Cerebellar nuclear complex (tissue), 1 donor: ENCODE results near the gene REELD1.

Experiments used
- DNase-seq, 2 experiments: peaks; one replicate each; lab custom pipeline; 2025; lab: John Stamatoyannopoulos, UW

REELD1 gene

DNA sequence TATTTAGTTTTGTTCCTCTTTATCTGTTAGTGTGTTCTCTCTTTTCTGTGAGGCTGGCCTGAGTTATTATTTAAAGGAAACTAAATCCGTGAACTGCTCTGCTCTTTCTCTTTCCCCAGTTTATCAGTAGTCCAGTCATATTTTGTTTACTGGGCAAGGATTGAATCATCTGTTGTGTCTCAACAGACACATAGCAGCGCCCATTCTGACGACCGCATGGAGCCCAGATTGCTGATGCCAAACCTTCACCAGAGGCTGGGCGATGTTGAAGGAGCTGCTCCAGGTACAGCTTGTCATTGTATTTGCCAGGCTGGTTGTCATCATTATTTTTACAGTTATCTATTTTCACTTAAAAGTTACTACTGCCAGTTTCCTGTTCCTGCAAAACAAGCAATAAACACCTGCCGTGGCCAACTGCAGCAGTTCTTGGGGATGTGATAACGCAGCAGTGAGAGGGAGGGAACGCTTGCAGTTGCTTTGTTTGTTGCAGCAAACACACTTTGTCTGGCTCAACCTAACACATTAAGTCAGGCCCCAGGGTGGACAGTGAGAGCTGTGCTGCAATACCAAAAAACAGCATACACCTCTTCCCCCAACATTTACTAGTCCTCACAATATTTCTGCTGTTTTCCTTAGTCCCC is 10.1 kb downstream of the REELD1 start:
- DNase-seq, result no peak

DNA sequence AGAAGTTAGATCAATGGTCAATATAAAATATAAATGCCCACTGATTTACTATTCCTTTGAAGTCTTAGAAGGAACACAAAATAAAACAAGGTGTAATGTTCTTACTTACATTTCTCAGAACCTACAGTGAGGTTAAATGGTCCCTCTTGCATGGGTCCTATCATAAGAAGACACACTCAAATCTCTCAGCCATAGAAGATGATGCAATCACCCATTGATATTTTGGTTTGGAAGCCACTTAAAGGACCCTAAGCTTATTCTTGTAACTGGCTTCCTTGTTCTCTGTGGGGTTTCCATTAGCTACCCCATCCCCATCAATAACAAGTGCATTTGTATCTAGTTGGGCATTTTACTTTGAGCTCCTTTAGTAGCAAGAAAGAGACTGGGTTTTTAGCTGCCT is 15.1 kb downstream of the REELD1 start:
- DNase-seq, result no peak

DNA sequence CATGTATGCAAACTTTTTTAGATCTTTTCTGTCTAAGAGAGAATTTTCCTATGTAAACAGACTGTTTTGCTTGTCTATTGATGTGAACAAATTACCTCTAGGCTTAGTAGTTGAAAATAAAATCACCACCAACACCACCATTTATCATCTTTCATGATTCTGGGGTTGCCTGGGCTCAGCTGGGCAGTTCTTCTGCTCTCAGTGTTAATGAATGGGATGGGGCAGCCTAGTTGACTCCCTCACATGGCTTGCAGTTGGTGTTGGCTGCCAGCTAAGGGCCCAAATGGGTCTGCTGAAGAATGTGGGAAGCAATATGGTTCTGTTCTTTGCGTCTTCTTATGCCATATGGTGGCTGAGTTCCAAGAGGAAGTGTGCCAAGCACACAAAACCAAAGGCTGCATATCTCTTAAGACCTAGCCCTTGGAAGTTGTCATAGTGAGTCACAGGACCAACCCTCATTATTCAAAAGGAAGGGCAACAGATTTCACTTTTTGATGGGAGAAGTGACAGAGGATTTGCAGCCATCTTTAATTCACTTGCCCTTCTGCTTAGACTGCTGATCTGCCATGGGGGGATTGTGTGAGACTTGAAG is 17.9 kb downstream of the REELD1 start:
- DNase-seq, result no peak

DNA sequence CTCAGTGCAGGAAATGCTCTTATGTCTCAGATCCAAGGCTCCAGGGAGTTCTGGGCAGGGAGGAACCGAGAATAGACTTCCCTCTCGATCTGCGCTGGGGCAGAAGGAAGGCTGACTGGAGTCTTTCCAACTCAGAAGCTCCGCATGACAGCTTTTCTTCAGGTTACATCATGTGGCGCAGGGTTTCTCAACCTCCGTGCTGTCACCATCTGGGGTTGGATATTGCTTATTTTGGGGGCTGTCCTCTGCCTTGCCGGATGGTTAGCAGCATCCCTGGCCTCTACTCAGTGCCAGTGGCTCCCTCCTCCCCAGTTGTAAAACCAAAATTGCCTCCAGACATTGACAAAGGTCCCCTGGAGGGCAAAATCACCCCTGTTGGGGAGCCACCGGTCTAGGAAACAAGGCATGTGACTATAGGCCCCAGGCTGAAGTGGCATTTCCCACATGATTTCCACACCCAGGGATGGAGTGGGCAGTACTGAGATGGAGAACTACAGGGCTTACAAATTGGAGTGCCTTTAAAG is 21.4 kb downstream of the REELD1 start:
- no peak for DNase-seq

DNA sequence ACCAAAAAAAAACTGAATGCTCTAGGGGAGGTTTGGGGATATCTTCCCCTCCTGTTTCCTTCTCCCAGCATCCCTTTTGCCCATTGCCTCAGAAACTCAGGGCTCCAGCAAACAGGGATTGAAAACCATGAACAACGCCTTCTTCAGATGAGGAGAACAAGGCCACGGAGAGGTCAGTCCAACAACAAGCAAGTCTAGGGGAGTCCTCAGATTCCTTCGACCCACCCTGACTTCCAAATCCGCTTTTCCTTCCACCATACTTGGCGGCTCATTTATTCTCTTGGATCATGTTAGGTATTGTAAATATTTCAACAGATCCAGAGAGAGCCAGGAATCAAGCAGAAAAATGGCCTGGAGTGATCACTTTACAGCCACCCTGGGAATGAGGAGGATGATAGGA is 21.9 kb downstream of the REELD1 start:
- no peak for DNase-seq

DNA sequence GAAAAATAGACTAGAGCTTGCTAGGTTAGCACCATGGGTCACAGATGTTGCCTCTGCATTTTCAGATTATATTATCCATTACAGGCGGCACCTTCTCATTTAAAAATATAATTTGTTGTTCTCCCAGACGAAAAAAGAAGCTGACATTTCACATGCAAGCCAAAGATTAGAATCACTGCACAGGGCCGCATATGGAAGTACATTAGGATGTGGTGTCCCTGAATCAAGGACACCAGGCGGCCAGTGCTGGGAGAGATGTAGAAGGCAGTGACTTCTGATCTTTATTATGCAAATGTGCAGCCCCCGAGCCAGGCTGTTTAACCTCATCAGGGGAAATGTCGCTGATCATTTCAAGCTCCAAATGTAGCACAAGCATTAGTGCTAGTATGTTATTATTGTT is 22.8 kb downstream of the REELD1 start:
- DNase-seq, result no peak

DNA sequence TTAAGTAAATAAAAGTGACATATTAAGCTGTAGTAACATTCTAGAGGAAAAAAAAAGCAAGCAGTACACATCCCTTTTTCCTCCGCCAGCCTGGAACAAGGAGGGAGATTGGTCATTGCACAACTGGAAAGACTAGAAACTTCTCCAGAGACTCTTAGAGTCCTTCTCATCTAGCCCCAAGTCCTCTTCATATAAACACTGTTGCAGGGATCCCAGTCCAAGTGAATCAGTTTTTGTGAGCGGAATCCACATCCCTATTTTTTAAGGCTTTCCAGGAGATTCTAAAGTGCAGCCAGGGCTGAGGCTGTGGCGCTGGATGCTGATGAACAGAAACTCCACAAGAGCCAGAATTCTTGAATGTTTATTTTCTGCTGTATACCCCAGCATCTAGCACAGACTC is 23.8 kb downstream of the REELD1 start:
- DNase-seq, result no peak

GRCh38 chr4:146243141-146243882 is 29.0 kb downstream of the REELD1 start:
- DNase-seq, result no peak

GRCh38 chr4:146243883-146244277 is 29.5 kb downstream of the REELD1 start:
- no peak for DNase-seq

GRCh38 chr4:146244496-146244895 is 30.2 kb downstream of the REELD1 start:
- no peak for DNase-seq

GRCh38 chr4:146245246-146245645 is 30.9 kb downstream of the REELD1 start:
- no peak for DNase-seq

DNA sequence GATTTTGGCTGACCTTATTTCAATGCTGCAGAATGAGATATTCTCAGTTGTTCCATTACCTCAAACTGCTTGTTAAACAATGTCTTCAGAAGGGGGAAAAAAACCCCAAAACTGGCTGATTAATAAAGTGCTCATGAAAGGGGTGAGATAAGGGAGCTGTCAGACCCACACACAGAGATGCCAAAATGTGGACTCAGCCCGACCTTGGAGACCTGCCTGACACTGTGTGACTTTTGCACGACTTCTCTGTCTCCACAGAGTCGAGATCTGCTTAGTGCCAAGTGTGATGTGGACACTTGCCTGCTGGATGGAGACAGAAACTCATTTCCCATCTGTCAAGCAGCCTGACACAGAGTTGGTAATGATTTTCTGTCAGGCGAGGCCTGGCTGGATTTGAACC is 31.5 kb downstream of the REELD1 start:
- no peak for DNase-seq

DNA sequence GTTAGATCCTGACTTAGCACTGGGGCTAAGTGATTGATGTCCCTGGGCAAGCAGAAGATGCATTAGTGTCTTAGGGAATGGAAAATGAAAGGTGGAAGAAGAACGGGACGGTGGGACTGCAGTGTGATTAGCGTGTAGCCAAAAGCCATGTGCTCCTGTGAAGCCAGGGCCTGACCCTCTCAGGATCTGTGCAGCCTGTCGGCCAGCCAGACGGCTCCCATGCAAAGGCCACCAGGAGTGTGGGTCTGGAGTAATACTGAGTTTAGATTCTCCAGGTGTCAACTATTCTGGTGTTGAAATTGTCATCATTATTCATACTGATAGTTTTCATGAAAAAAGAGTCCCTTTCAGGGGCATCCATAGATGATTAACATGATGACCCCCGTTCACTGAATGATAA is 32.0 kb downstream of the REELD1 start:
- DNase-seq, result no peak

- DNase-seq, result no peak
These were observed 33.0 kb downstream of the REELD1 start for GRCh38 chr4:146247356-146247755.

- no peak for DNase-seq
These were observed 38.8 kb downstream of the REELD1 start for GRCh38 chr4:146252969-146253611.

GRCh38 chr4:146255463-146255862 is 41.1 kb downstream of the REELD1 start:
- no peak for DNase-seq

- DNase-seq, result no peak
These were observed 41.5 kb downstream of the REELD1 start for GRCh38 chr4:146255874-146256273.

DNA sequence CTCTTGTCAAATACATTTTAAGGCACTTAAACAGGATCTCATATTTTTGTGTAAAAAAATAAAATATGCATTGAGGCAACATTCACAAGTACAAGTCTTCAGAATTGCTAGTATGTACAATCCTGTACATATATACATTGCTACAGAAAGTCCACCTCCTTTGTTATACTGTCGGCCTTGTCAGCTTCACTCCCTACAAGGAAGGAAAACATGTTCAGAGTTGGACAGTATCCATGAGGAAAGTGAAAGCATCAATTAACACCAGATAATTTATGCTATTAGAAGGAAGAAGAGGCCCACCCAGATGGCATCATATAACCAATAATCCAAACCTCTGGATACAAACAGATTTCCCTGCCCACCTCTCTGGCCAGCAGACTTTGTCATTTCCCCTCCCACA is 42.0 kb downstream of the REELD1 start:
- no peak for DNase-seq

GRCh38 chr4:146257511-146257910 is 43.2 kb downstream of the REELD1 start:
- DNase-seq, result no peak

GRCh38 chr4:146260521-146260920 is 46.2 kb downstream of the REELD1 start:
- DNase-seq, result no peak

- no peak for DNase-seq
These were observed 46.7 kb downstream of the REELD1 start for GRCh38 chr4:146261041-146261440.

DNA sequence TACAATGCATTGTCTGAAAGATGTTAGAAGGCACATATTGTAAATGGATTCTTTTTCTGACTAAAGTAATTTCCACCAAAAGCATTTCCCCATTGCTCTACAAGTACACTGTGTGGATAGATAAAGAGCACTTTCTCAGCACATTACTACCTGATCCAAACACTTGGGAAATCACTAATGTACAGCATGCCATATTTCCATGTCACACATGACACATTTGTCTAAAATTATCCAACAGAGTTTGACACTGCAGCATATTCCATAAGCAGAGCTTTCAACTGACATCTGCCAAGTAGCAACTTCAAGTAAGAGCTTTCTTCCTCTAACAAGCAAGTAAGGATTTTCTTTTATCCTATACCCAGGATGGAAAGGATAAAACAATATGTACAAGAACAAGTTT is 49.5 kb downstream of the REELD1 start:
- DNase-seq, result no peak
